CD4-positive, alpha-beta T cell treated with Interleukin-6 for 4 hours (primary cell): Measurements from ENCODE around the gene RAET1G.

Source experiments
- DNase-seq: peaks from one replicate; pipeline ENCODE4 v3.0.0-alpha.2; 2020; ENCODE audit warnings: mixed read lengths

RAET1G gene

GRCh38 chr6:149891259-149891658 lies 31.7 kb downstream of the RAET1G start:
- DNase-seq, result no peak

- DNase-seq, result no peak
Observed at GRCh38 chr6:149890629-149891045, 32.3 kb downstream of the RAET1G start.

DNA sequence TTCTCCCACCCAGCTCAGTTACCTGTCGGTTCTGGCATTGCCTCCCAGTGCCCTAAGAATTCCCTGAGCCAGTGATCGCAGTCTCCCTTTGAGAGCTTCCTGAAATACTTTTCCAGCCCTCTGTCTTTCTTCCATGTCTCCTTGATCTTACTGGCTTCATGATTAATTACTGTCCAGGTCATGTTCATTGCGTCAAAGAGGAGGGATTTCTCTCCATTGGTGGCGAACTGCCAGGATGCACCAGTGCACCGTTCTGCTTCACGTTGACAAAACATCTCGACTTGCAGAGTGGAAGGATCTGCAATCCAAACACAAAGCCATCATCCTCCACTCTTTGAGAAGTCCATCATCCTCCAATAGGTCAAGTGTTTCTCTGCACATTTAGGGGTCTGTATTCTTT lies 33.6 kb downstream of the RAET1G start:
- no peak for DNase-seq

DNA sequence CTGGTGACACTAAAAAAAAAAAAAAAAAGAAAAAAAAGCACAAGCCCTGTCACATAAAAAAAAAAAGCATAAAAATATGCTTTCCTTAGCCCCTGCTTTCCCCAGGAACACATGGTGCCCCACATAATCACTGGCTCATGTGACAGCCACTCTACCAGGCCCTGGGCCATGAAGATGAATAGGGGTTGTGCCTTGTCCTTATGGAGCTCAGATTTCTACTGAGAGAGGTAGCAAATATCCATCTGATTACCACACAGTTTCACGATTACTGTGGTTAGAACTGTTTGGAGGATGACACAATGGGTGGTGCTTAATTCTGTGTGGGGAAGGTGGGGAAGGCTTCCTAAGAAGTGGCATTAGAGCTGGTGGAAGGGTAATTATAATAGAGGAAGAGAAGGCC lies 34.3 kb downstream of the RAET1G start:
- no peak for DNase-seq

GRCh38 chr6:149888093-149888492 lies 34.8 kb downstream of the RAET1G start:
- DNase-seq, result no peak

DNA sequence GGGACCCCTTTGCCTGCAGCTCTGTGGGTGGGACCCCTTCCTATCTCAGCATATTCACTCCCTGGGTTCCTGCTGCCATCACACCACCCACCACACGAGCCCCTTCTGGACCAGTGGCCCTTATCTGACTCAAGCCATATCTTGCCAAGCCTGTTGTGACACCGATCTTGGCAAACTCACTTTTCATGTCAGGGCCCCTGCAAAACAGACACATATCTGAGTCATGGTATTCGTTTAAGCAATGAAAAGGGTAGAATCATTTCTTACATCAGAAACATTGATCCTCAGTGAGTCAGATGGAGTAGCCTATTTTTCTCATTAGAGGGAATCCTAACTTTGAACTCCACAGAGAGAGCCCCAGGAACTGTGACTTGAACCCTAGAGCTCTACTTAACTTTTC lies 35.6 kb downstream of the RAET1G start:
- DNase-seq, result no peak

GRCh38 chr6:149885888-149886287 lies 37.0 kb downstream of the RAET1G start:
- DNase-seq, result no peak

DNA sequence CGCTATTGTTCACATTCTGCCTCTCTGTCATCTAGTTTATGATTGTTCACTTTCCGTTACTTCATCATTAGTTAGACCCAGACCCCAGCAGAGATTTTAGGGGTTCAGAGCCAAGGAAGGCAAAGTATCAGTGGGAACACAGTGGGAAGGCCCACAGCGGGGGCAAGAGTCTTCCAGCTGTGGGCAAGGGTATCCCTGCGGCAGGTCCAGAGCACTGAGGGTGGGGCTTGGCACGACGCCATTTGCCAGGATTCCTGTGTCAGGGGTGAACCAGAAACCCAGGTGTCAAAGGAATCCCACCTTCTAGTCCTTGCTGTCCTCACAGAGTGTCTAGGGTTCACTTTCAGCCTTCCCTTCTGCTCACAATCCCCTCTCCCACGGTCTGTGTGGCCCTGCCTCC lies 38.3 kb downstream of the RAET1G start:
- no peak for DNase-seq

DNA sequence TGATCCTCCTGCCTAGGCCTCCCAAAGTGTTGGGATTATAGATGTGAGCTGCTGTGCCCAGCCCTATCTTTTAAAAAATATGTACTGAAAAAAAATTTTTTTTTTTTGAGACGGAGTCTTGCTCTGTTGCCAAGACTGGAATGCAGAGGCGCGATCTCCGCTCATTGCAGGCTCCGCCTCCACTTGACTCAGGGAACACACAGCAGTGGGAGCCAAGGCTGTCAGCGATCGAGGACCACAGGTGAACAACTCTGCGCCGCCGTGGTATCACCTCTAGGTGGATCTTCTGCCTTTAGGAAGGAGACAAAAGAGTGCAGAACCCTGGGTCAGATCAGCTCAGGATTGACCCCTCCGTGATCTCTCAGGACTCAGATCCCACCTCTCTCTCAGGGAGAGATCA lies 38.7 kb downstream of the RAET1G start:
- no peak for DNase-seq

DNA sequence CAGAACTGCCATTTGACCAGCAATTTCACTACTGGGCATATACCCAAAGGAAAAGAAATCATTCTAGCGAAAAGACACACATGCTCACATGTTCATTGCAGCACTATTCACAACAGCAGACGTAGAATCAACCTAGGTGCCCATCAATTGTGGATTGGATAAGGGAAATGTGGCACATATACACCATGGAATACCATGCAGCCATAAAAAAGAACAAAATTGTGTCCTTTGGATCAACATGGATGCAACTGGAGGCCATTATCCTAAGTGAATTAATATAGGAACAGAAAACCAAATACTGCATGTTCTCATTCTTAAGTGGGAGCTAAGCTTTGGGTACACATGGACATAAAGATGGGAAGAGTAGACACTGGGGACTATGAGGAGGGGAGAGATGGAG lies 41.1 kb downstream of the RAET1G start:
- no peak for DNase-seq

DNA sequence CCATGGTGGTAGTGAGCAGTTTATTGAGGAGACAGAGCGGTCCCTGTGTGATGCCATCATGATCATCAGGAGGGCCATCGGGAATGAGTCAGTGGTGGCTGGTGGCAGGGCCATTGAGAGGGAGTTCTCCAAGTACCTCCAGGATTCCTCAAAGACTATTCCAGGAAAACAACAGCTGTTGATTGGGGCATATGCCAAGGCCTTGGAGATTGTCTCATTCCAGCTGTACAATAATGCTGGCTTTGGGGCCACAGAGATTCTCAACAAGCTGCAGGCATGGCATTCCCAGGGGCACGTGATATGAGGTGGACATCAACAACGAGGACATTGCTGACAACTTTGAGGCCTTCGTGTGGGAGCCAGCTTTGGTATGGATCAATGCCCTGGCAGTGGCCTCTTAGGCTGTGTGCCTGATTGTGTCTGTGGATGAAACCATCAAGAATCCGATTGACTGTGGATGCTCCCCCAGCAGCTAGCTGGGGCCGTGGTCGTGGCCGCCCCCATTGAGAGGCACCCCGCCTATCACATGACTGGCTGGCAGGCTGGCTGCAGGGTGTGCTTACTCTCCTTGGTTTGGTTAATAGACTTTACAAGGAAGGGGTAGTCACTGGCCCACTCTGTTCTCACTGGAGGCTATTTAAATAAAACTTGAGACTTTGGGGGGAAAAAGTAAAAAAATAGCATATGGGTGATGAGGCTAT lies 41.7 kb downstream of the RAET1G start:
- no peak for DNase-seq

- DNase-seq, result no peak
Observed at GRCh38 chr6:149877659-149878058, 45.3 kb downstream of the RAET1G start.

- DNase-seq, result no peak
Observed at GRCh38 chr6:149876241-149876933, 46.5 kb downstream of the RAET1G start.

- no peak for DNase-seq
Observed at GRCh38 chr6:149872233-149872632, 50.7 kb downstream of the RAET1G start.

GRCh38 chr6:149871182-149871581 lies 51.7 kb downstream of the RAET1G start:
- no peak for DNase-seq

GRCh38 chr6:149869275-149869892 lies 53.5 kb downstream of the RAET1G start:
- DNase-seq, result no peak

DNA sequence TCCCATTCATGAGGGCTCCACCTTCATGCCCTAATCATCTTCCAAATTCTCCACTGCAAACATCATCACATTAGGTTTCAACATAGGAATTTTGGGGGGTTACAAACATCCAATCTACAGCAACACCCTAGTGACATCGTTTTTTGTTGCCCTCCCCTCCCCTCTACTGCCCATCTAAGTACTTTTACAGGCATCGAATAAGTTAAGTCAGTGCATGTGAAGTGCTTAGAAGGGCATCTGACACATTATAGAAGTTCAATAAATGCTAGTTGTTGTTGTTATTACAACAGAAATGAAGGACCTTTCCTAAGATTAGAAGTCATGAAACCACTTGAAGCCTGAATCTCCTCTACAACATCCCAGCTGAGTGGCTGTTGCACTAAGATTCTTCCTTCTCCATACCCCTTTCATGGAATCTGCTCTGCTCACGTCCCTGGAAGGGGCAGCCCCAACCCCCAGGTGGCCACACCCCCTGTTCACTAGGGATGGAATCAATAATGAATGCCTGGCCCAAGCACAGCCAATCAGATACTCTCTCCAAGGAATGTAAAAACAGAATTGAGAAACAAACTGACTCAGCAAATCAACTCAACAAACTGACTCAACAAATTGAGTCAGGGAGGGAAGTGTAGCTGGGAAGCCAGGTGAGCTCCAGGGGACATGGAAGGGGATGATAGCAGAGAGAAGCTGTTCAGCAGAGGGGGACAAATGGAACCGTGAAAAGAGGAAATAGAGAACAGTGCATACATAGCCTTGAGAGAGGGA lies 54.9 kb downstream of the RAET1G start:
- DNase-seq, result no peak
